ENCODE results near the gene GLYR1. TPM values are rescaled to one million over a fixed set of nuclear protein-coding genes. Genes with fewer than 3 reads are reported as not detected.

Gene GLYR1
- total RNA-seq, 1 donor from 2014 or later = 42.7 TPM

- no peaks in the 10 kb centered on the region for H3K27me3 ChIP-seq (ENCODE audit: control insufficient read depth, insufficient read depth, low read length)
- TF ChIP-seq, protein P1, sequence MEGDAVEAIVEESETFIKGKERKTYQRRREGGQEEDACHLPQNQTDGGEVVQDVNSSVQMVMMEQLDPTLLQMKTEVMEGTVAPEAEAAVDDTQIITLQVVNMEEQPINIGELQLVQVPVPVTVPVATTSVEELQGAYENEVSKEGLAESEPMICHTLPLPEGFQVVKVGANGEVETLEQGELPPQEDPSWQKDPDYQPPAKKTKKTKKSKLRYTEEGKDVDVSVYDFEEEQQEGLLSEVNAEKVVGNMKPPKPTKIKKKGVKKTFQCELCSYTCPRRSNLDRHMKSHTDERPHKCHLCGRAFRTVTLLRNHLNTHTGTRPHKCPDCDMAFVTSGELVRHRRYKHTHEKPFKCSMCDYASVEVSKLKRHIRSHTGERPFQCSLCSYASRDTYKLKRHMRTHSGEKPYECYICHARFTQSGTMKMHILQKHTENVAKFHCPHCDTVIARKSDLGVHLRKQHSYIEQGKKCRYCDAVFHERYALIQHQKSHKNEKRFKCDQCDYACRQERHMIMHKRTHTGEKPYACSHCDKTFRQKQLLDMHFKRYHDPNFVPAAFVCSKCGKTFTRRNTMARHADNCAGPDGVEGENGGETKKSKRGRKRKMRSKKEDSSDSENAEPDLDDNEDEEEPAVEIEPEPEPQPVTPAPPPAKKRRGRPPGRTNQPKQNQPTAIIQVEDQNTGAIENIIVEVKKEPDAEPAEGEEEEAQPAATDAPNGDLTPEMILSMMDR (IDR thresholded peaks at IDR 0.05; ENCODE audit: insufficient read depth, low read length, poor library complexity, severe bottlenecking) = no peak
- H3K36me3 ChIP-seq (ENCODE audit: control insufficient read depth, insufficient read depth, low read length) = no peaks in the 10 kb centered on the region
- no peak for DNase-seq (ENCODE audit: low read depth)
- H3K4me3 ChIP-seq (ENCODE audit: low read depth, low read length) = no peak overlapping the region
Observed at GRCh38 chr16:4832698-4833343, 14.3 kb downstream of the GLYR1 start.

- DNase-seq (ENCODE audit: low read depth) = no peak
- no peak overlapping the region for H3K4me3 ChIP-seq (ENCODE audit: low read depth, low read length)
- H3K36me3 ChIP-seq (ENCODE audit: control insufficient read depth, insufficient read depth, low read length) = no peaks in the 10 kb centered on the region
- no peaks in the 10 kb centered on the region for H3K27me3 ChIP-seq (ENCODE audit: control insufficient read depth, insufficient read depth, low read length)
- TF ChIP-seq, protein P1 (IDR thresholded peaks at IDR 0.05; ENCODE audit: insufficient read depth, low read length, poor library complexity, severe bottlenecking) = no peak
Observed at GRCh38 chr16:4831616-4832015, 15.5 kb downstream of the GLYR1 start.

- no peak for DNase-seq (ENCODE audit: low read depth)
- Histone ChIP-seq H3K36me3 (ENCODE audit: control insufficient read depth, insufficient read depth, low read length) (no peaks in the 10 kb centered on the region), H3K4me3 (ENCODE audit: low read depth, low read length) (no peak overlapping the region), H3K27me3 (ENCODE audit: control insufficient read depth, insufficient read depth, low read length) (no peaks in the 10 kb centered on the region)
- TF ChIP-seq, protein P1 (IDR thresholded peaks at IDR 0.05; ENCODE audit: insufficient read depth, low read length, poor library complexity, severe bottlenecking) = no peak
Observed at GRCh38 chr16:4830408-4830807, 16.7 kb downstream of the GLYR1 start.

- Histone ChIP-seq H3K27me3 (ENCODE audit: control insufficient read depth, insufficient read depth, low read length) (no peaks in the 10 kb centered on the region), H3K36me3 (ENCODE audit: control insufficient read depth, insufficient read depth, low read length) (no peaks in the 10 kb centered on the region)
Observed at GRCh38 chr16:4828567-4829321, 18.3 kb downstream of the GLYR1 start.

GRCh38 chr16:4826980-4827379 is 20.1 kb downstream of the GLYR1 start:
- no peaks in the 10 kb centered on the region for H3K36me3 ChIP-seq (ENCODE audit: control insufficient read depth, insufficient read depth, low read length)
- H3K27me3 ChIP-seq (ENCODE audit: control insufficient read depth, insufficient read depth, low read length) = no peaks in the 10 kb centered on the region
- DNase-seq (ENCODE audit: low read depth) = no peak
- TF ChIP-seq, protein P1 (IDR thresholded peaks at IDR 0.05; ENCODE audit: insufficient read depth, low read length, poor library complexity, severe bottlenecking) = no peak
- H3K4me3 ChIP-seq (ENCODE audit: low read depth, low read length) = no peak overlapping the region

More at GRCh38 chr16:4828567-4829321, 18.3 kb downstream of the GLYR1 start:
- TF ChIP-seq, protein P1 (IDR thresholded peaks at IDR 0.05; ENCODE audit: insufficient read depth, low read length, poor library complexity, severe bottlenecking) = no peak
- DNase-seq (ENCODE audit: low read depth) = no peak
- no peak overlapping the region for H3K4me3 ChIP-seq (ENCODE audit: low read depth, low read length)
